ENCODE data around the gene CCDC51.
A peak's percentile ranks its signal among the peaks of the same experiment; 100 is the strongest.

Gene CCDC51

GRCh38 chr3:48434591-48435222 lies 5.2 kb downstream of the CCDC51 start:
- WGBS, 2 experiments (ENCODE audit: insufficient coverage in 2 of 2) = 93 to 96% methylated on average over 15 of the region's 15 CpGs
- Histone ChIP-seq H3K27ac (ENCODE audit: low read depth, low read length, severe bottlenecking) (no peak overlapping the region), H3K4me3 (ENCODE audit: extremely low read depth, insufficient read depth, low read length, poor library complexity, severe bottlenecking) (no peak overlapping the region)

DNA sequence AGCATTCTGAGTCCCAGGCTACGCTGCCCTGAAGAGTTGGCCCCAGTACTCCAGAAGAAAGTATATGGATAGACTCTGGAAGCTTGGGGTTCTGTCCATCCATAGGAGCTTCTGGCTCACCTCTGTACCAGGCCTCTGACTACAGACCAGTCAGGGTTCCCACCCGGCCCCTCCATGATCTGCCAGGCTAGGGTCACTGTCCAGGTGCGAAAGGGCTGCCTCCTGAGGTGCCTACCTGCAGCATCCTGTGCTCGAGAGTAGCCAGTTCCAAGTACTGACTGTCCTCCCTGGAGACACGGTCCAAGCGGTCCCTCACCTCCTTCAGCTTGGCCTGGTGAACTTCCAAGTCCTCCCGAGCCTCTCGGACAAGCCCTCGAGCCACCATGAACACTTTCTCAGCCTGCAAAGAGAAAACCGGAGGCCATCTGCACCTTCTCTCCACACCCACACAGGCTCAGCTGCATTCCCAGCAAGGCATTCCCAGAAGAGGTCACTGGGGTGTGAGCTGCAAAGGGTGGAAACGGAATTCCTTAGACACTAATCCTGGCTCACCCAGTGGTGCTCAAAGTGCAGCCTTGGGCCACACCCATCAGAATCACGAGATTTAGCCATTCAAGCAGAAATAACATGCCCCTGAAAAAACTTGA lies 6.3 kb downstream of the CCDC51 start:
- no peak overlapping the region for H3K27ac ChIP-seq (ENCODE audit: low read depth, low read length, severe bottlenecking)
- H3K36me3 ChIP-seq (ENCODE audit: control insufficient read depth, insufficient read depth, low read length) = peaks cover 41% of the 10 kb centered on the region
- no peak overlapping the region for H3K4me3 ChIP-seq (ENCODE audit: extremely low read depth, insufficient read depth, low read length, poor library complexity, severe bottlenecking)
- peaks cover 13% of the 10 kb centered on the region for H3K4me1 ChIP-seq (ENCODE audit: control insufficient read depth, insufficient read depth, low read length, poor library complexity, severe bottlenecking)
- WGBS, 2 experiments (ENCODE audit: insufficient coverage in 2 of 2) = 92 to 98% methylated on average over 9 to 11 of the region's 12 CpGs
- H3K9me3 ChIP-seq (ENCODE audit: control insufficient read depth, low read length) = no peaks in the 10 kb centered on the region

More at GRCh38 chr3:48434591-48435222, 5.2 kb downstream of the CCDC51 start:
- H3K4me1 ChIP-seq (ENCODE audit: control insufficient read depth, insufficient read depth, low read length, poor library complexity, severe bottlenecking) = peaks cover 17% of the 10 kb centered on the region
- no peaks in the 10 kb centered on the region for H3K9me3 ChIP-seq (ENCODE audit: control insufficient read depth, low read length)
- H3K36me3 ChIP-seq (ENCODE audit: control insufficient read depth, insufficient read depth, low read length) = peaks cover 41% of the 10 kb centered on the region

DNA sequence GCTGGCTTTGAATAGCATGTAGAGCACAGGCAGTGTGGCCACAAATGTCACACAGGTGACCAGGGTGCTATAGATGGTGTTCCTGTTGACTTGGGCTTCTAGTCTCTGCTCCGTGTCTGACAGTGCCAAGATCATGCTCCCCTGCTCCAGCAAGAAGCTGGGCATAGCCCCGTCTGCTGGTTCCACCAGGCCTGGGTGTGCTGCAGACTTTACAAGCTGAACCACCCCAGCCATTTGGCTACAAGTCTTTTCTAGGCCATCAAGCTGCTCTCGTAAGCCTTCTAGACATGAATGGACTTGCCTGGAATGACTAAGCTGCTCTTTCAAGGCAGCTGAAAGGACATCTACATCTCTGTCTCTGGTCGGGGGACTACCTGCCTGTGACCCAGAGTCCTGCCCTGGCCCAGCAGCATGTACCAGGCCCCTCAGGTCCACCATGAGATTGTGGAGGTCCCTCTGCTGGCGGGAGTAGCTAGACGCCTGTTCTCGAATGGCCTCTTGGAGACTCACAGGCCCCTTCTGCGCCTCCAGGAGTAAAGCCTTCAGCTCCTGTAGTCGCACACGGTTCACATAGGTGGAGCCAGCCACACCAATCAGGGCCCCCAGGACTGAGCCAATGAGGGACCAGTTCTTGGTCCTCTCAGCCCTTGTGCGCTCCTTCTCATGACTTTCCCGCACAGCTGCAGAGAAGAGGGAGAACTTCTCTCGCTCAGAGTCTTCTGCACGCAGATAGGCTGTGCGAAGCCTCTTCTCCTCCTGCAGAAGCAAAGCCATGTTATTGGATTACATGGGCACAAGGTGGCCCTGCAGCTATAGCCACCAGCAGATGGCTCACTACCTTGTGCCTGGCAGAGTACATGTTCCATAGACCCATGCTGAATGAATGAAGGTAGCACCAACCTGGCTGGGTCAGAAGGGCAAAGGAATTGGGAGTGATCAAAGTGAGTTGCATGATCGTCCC lies 7.2 kb downstream of the CCDC51 start:
- Histone ChIP-seq H3K4me3 (ENCODE audit: extremely low read depth, insufficient read depth, low read length, poor library complexity, severe bottlenecking) (no peak overlapping the region), H3K4me1 (ENCODE audit: control insufficient read depth, insufficient read depth, low read length, poor library complexity, severe bottlenecking) (peaks cover 16% of the 10 kb centered on the region), H3K9me3 (ENCODE audit: control insufficient read depth, low read length) (no peaks in the 10 kb centered on the region), H3K27ac (ENCODE audit: low read depth, low read length, severe bottlenecking) (peak overlapping the region; percentile 5), H3K36me3 (ENCODE audit: control insufficient read depth, insufficient read depth, low read length) (peaks cover 41% of the 10 kb centered on the region)
- 83 to 89% methylated on average over 13 to 15 of the region's 16 CpGs for WGBS, 2 experiments (ENCODE audit: insufficient coverage in 2 of 2)

GRCh38 chr3:48431224-48432029 lies 8.5 kb downstream of the CCDC51 start:
- Histone ChIP-seq H3K36me3 (ENCODE audit: control insufficient read depth, insufficient read depth, low read length) (peaks cover 41% of the 10 kb centered on the region), H3K4me1 (ENCODE audit: control insufficient read depth, insufficient read depth, low read length, poor library complexity, severe bottlenecking) (peaks cover 29% of the 10 kb centered on the region), H3K27ac (ENCODE audit: low read depth, low read length, severe bottlenecking) (no peak overlapping the region), H3K9me3 (ENCODE audit: control insufficient read depth, low read length) (no peaks in the 10 kb centered on the region), H3K4me3 (ENCODE audit: extremely low read depth, insufficient read depth, low read length, poor library complexity, severe bottlenecking) (no peak overlapping the region)
- WGBS, 2 experiments (ENCODE audit: insufficient coverage in 2 of 2) = 96 to 97% methylated on average over 5 of the region's 8 CpGs

GRCh38 chr3:48430708-48431101 lies 9.2 kb downstream of the CCDC51 start:
- 100% methylated on average over 1 of the region's 1 CpG; no CpG with 5 or more reads in 1 of the 2 experiments for WGBS, 2 experiments (ENCODE audit: insufficient coverage in 2 of 2)
- Histone ChIP-seq H3K36me3 (ENCODE audit: control insufficient read depth, insufficient read depth, low read length) (peaks cover 41% of the 10 kb centered on the region), H3K4me3 (ENCODE audit: extremely low read depth, insufficient read depth, low read length, poor library complexity, severe bottlenecking) (no peak overlapping the region), H3K27ac (ENCODE audit: low read depth, low read length, severe bottlenecking) (no peak overlapping the region), H3K9me3 (ENCODE audit: control insufficient read depth, low read length) (no peaks in the 10 kb centered on the region), H3K4me1 (ENCODE audit: control insufficient read depth, insufficient read depth, low read length, poor library complexity, severe bottlenecking) (peaks cover 32% of the 10 kb centered on the region)

DNA sequence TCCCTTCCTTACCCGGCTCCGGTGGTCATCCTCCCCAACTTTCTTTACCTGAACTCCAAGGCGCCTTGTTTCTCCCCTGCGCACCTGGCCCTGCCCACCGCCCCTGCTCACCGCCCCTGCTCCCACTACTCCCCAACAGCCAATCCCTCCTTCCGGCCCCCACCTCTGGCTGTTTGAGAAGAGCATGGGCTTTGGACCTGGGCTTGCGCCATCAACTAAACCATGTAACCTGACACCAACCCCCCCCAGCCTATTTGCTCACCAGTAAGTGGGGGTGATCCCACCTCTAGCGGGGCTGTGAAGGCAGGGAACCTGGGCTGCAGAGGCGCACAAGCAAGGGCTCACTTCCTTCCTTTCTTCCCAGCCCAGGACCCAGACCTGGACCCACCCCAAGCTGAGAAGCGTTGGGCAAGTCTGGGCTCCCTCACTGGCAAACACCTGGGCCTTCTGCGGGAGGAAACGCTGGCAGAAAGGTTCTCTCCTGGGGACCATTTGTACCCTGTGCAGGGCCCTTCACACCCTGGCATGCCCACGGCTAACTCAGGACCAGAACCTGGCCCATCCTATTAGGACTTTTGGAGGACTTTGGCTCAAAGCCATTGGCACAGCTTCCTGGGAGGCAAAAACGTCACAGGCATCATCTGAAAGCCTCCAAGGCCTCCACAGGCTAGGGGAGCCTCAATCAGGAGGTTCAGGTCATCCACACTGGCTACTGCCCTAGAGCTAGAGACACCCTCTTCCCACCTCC lies 9.8 kb downstream of the CCDC51 start, which contains the start of gene PLXNB1:
PLXNB1 (minus strand) TSS at position 127 of the 748 bp plus-strand sequence. CDS start 5,475 bp downstream, outside the sequence.
- Histone ChIP-seq H3K27ac (ENCODE audit: low read depth, low read length, severe bottlenecking) (peak within 1 kb of the TSS; percentile 94), H3K36me3 (ENCODE audit: control insufficient read depth, insufficient read depth, low read length) (peaks cover 40% of the 10 kb centered on the region), H3K4me1 (ENCODE audit: control insufficient read depth, insufficient read depth, low read length, poor library complexity, severe bottlenecking) (peaks cover 38% of the 10 kb centered on the region), H3K9me3 (ENCODE audit: control insufficient read depth, low read length) (no peaks in the 10 kb centered on the region), H3K4me3 (ENCODE audit: extremely low read depth, insufficient read depth, low read length, poor library complexity, severe bottlenecking) (peak within 1 kb of the TSS; percentile 59)
- 20 to 23% methylated on average over 7 to 11 of the region's 15 CpGs for WGBS, 2 experiments (ENCODE audit: insufficient coverage in 2 of 2)

- H3K36me3 ChIP-seq (ENCODE audit: control insufficient read depth, insufficient read depth, low read length) = peaks cover 39% of the 10 kb centered on the region
Measured at GRCh38 chr3:48429317-48429959, 10.5 kb downstream of the CCDC51 start.

GRCh38 chr3:48428572-48429316 lies 11.2 kb downstream of the CCDC51 start:
- WGBS, 2 experiments (ENCODE audit: insufficient coverage in 2 of 2) = 0% methylated on average over 43 to 49 of the region's 60 CpGs
- Histone ChIP-seq H3K4me3 (ENCODE audit: extremely low read depth, insufficient read depth, low read length, poor library complexity, severe bottlenecking) (peak overlapping the region; percentile 59), H3K9me3 (ENCODE audit: control insufficient read depth, low read length) (no peaks in the 10 kb centered on the region), H3K36me3 (ENCODE audit: control insufficient read depth, insufficient read depth, low read length) (peaks cover 39% of the 10 kb centered on the region), H3K4me1 (ENCODE audit: control insufficient read depth, insufficient read depth, low read length, poor library complexity, severe bottlenecking) (peaks cover 38% of the 10 kb centered on the region), H3K27ac (ENCODE audit: low read depth, low read length, severe bottlenecking) (peak overlapping the region; percentile 94)

More at GRCh38 chr3:48429317-48429959, 10.5 kb downstream of the CCDC51 start:
- Histone ChIP-seq H3K27ac (ENCODE audit: low read depth, low read length, severe bottlenecking) (peak overlapping the region; percentile 94), H3K4me1 (ENCODE audit: control insufficient read depth, insufficient read depth, low read length, poor library complexity, severe bottlenecking) (peaks cover 38% of the 10 kb centered on the region), H3K4me3 (ENCODE audit: extremely low read depth, insufficient read depth, low read length, poor library complexity, severe bottlenecking) (peak overlapping the region; percentile 59), H3K9me3 (ENCODE audit: control insufficient read depth, low read length) (no peaks in the 10 kb centered on the region)
- 0% methylated on average over 59 to 61 of the region's 86 CpGs for WGBS, 2 experiments (ENCODE audit: insufficient coverage in 2 of 2)
